Right atrium auricular region (tissue), 2 donors: Measurements from ENCODE around the gene COL4A5. TPM values are rescaled to one million over a fixed set of nuclear protein-coding genes. Genes with fewer than 3 reads are reported as not detected.

Experiments used
- DNase-seq: peaks from one replicate; pipeline ENCODE4 v3.0.0-alpha.2; 2019; ENCODE audit warnings: low spot score
- H3K27ac ChIP-seq, 2 donors: fragments of 200-600 bp; sonication (generic); 1 replicate in 1 of 2; 2 replicates in 1 of 2; pipeline ENCODE4 v1.5.1; 2016 to 2019
- H3K27me3 ChIP-seq, 2 donors: fragments of 200-600 bp; sonication (generic); one replicate each; pipeline versions ENCODE4 v1.5.1 to v1.6.0; 2017 to 2019
- H3K36me3 ChIP-seq: fragments of 200-600 bp; sonication (generic); one replicate; pipeline ENCODE4 v1.5.1; 2016
- H3K4me1 ChIP-seq, 2 donors: fragments of 200-600 bp; sonication (generic); one replicate each; pipeline versions ENCODE4 v1.5.1 to v1.6.0; 2017 to 2019
- H3K4me3 ChIP-seq, 2 donors: fragments of 200-600 bp; sonication (generic); 1 replicate in 1 of 2; 2 replicates in 1 of 2; pipeline ENCODE4 v1.5.1; 2017 to 2019; ENCODE audit warnings: mild to moderate bottlenecking in 1 of 2, moderate library complexity in 1 of 2
- H3K9me3 ChIP-seq, 2 donors: fragments of 200-600 bp; sonication (generic); one replicate each; pipeline ENCODE4 v1.5.1; 2019
- CTCF ChIP-seq, 2 donors: fragments of 200-600 bp; sonication (generic); IDR thresholded peaks; one replicate each; pipeline ENCODE4 v1.5.1; 2019; ENCODE audit warnings: antibody characterized with exemption in 2 of 2
- total RNA-seq, 2 donors: library from RNA; depleted of rRNA; stranded (reverse); fragments of >200 nt; gene quantifications; one replicate each; pipeline ENCODE4 v1.1.0, GENCODE V29; 2016

The COL4A5 gene
- total RNA-seq, 2 donors from 2014 or later: 6.5 to 35.5 TPM

- no peak for DNase-seq
- Histone ChIP-seq H3K36me3 (no peaks in the 10 kb centered on the region), H3K27me3 (no peaks in the 10 kb centered on the region), H3K4me3 (no peak overlapping the region), H3K27ac (no peak overlapping the region), H3K4me1 (no peaks in the 10 kb centered on the region), H3K9me3 (no peaks in the 10 kb centered on the region)
- TF ChIP-seq CTCF (IDR thresholded peaks at IDR 0.05): no peak
Observed at GRCh38 chrX:108557580-108557979, 117.9 kb downstream of the COL4A5 start.

GRCh38 chrX:108558217-108558616 lies 118.6 kb downstream of the COL4A5 start:
- no peaks in the 10 kb centered on the region for H3K27me3 ChIP-seq
- no peaks in the 10 kb centered on the region for H3K4me1 ChIP-seq
- no peaks in the 10 kb centered on the region for H3K9me3 ChIP-seq
- H3K27ac ChIP-seq: no peak overlapping the region
- no peak overlapping the region for H3K4me3 ChIP-seq
- TF ChIP-seq CTCF (IDR thresholded peaks at IDR 0.05): no peak
- no peak for DNase-seq
- no peaks in the 10 kb centered on the region for H3K36me3 ChIP-seq

DNA sequence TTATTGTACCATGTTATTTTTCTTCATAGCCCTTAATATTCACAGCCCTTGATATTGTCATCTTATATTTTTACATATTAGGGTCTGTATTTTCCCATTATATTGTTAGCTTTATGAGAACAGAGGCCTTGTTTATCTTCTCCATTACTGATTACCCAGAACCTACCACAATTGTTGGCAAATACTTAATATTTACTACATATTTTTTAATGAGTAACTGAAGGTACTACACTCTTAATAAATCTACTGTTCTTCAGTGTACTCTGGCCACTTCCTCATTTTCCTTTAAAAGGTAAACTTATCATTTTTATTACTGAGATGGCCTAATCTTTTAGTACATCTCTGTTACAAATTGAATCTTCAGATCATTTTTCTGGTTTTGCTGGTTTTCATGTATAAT lies 133.5 kb downstream of the COL4A5 start:
- Histone ChIP-seq H3K36me3 (no peaks in the 10 kb centered on the region), H3K27ac (no peak overlapping the region), H3K27me3 (no peaks in the 10 kb centered on the region), H3K4me1 (no peaks in the 10 kb centered on the region), H3K9me3 (no peaks in the 10 kb centered on the region), H3K4me3 (no peak overlapping the region)
- DNase-seq: no peak
- TF ChIP-seq CTCF (IDR thresholded peaks at IDR 0.05): no peak

DNA sequence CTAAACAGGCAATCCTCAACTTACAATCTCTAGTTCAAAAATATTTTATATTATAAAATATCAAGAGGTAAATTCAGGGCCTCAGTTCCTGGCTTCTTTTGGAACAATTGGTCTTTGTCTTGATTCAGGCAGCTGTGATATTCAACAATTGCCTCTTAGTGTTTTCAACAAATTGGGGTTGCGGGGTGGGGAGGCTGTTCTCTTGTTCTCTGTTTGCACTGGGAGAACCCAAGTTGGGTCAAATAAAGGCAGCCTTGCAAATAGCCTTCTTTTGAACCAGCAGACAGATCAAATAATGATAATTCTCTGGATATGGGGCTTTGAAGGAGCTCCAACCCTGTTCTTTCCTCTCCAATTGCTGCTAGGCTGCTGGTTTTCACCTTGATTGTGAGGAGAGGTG lies 142.5 kb downstream of the COL4A5 start:
- Histone ChIP-seq H3K4me1 (no peaks in the 10 kb centered on the region), H3K27ac (no peak overlapping the region), H3K4me3 (no peak overlapping the region), H3K9me3 (no peaks in the 10 kb centered on the region), H3K36me3 (no peaks in the 10 kb centered on the region), H3K27me3 (no peaks in the 10 kb centered on the region)
- no peak for DNase-seq
- TF ChIP-seq CTCF (IDR thresholded peaks at IDR 0.05): no peak

- H3K4me3 ChIP-seq: no peak overlapping the region
- no peak for DNase-seq
- no peaks in the 10 kb centered on the region for H3K27me3 ChIP-seq
- no peaks in the 10 kb centered on the region for H3K9me3 ChIP-seq
- no peak overlapping the region for H3K27ac ChIP-seq
- no peaks in the 10 kb centered on the region for H3K36me3 ChIP-seq
- H3K4me1 ChIP-seq: no peaks in the 10 kb centered on the region
- peak in 1 of 2 donors; percentile 36 for TF ChIP-seq CTCF (IDR thresholded peaks at IDR 0.05)
Observed at GRCh38 chrX:108584617-108585211, 145.1 kb downstream of the COL4A5 start.

- H3K36me3 ChIP-seq: peaks cover 10% of the 10 kb centered on the region
- DNase-seq: no peak
- no peaks in the 10 kb centered on the region for H3K9me3 ChIP-seq
- H3K27ac ChIP-seq: no peak overlapping the region
- no peak overlapping the region for H3K4me3 ChIP-seq
- H3K27me3 ChIP-seq: no peaks in the 10 kb centered on the region
- TF ChIP-seq CTCF (IDR thresholded peaks at IDR 0.05): no peak
- no peaks in the 10 kb centered on the region for H3K4me1 ChIP-seq
Observed at GRCh38 chrX:108590496-108590895, 150.9 kb downstream of the COL4A5 start.
